SU-DHL-6 (cell line): Measurements from ENCODE around the gene C4BPB.
A peak's percentile ranks its signal among the peaks of the same experiment; 100 is the strongest.

Source experiments
- H2AFZ ChIP-seq: fragments of 200-600 bp; sonication (generic); 2 replicates; pipeline ENCODE4 v1.6.1; 2014; ENCODE audit warnings: low read depth, mild to moderate bottlenecking, moderate library complexity, mixed read lengths, antibody characterized with exemption, low read length; ENCODE audit not compliant: severe bottlenecking
- H3F3A ChIP-seq: fragments of 200-600 bp; shearing (Covaris generic); 2 replicates; pipeline ENCODE4 v1.6.0; 2016; ENCODE audit warnings: antibody characterized with exemption, mild to moderate bottlenecking; ENCODE audit not compliant: insufficient read depth
- H3K27ac ChIP-seq: fragments of 200-600 bp; sonication (generic); 2 replicates; pipeline ENCODE4 v1.5.1; 2016; ENCODE audit warnings: low read depth, mild to moderate bottlenecking, low read length, moderate library complexity, mixed read lengths
- H3K27me3 ChIP-seq: fragments of 200-600 bp; sonication (generic), shearing (Covaris generic); 2 replicates; pipeline ENCODE4 v1.6.0; 2014; ENCODE audit warnings: mild to moderate bottlenecking, low read length
- H3K36me3 ChIP-seq: fragments of 200-600 bp; sonication (generic); 2 replicates; pipeline ENCODE4 v1.6.1; 2014; ENCODE audit warnings: mild to moderate bottlenecking, low read length, mixed read lengths
- H3K4me2 ChIP-seq: fragments of 300-600, 200-600 bp; shearing (Covaris generic), sonication (generic); 2 replicates; pipeline ENCODE4 v1.6.0; 2014; ENCODE audit warnings: low read length, low read depth, mild to moderate bottlenecking; ENCODE audit not compliant: poor library complexity, severe bottlenecking
- H3K4me3 ChIP-seq: fragments of 200-600 bp; sonication (generic); 2 replicates; pipeline ENCODE4 v1.5.1; 2014; ENCODE audit warnings: antibody characterized with exemption, low read length, mild to moderate bottlenecking, mixed read lengths; ENCODE audit not compliant: insufficient read depth, poor library complexity, severe bottlenecking
- H3K79me2 ChIP-seq: fragments of 200-600 bp; sonication (generic); 2 replicates; pipeline ENCODE4 v1.6.1; 2014; ENCODE audit warnings: mild to moderate bottlenecking, low read length, moderate library complexity; ENCODE audit not compliant: insufficient read depth
- H3K9ac ChIP-seq: fragments of 200-600 bp; sonication (generic); 2 replicates; pipeline ENCODE4 v1.7.0; 2014; ENCODE audit warnings: mild to moderate bottlenecking, low read length
- H3K9me2 ChIP-seq: fragments of 200-600 bp; sonication (generic); replicated peaks from 2 replicates; pipeline ENCODE4 v1.6.1; 2014; ENCODE audit warnings: low read length; ENCODE audit not compliant: insufficient read depth
- H3K9me3 ChIP-seq: fragments of 200-600 bp; sonication (generic); 2 replicates; pipeline ENCODE4 v1.6.1; 2014; ENCODE audit warnings: low read length, mixed read lengths; ENCODE audit not compliant: insufficient read depth
- H4K20me1 ChIP-seq: fragments of 200-600 bp; sonication (generic); 2 replicates; pipeline ENCODE4 v1.6.1; 2014; ENCODE audit warnings: low read depth, mild to moderate bottlenecking, antibody characterized with exemption, low read length, moderate library complexity, mixed read lengths
- CTCF ChIP-seq: fragments of 200-600 bp; sonication (generic); IDR thresholded peaks from one replicate; pipeline ENCODE4 v1.5.1; 2017; ENCODE audit warnings: antibody characterized with exemption, mild to moderate bottlenecking, low read length, moderate library complexity; ENCODE audit not compliant: insufficient read depth, poor library complexity, severe bottlenecking
- EZH2phosphoT487 ChIP-seq: fragments of 200-600 bp; sonication (generic), shearing (Covaris generic); conservative IDR thresholded peaks from 2 replicates; pipeline ENCODE4 v1.6.1; 2018; ENCODE audit warnings: mild to moderate bottlenecking, antibody characterized with exemption, low read length, moderate library complexity, mixed read lengths

C4BPB gene

GRCh38 chr1:207077012-207077411, 11.6 kb upstream of the C4BPB start:
- H3K9ac ChIP-seq = no peak overlapping the region
- H3K79me2 ChIP-seq = no peaks in the 10 kb centered on the region
- H3K27ac ChIP-seq = no peak overlapping the region
- no peaks in the 10 kb centered on the region for H3K9me2 ChIP-seq
- no peak overlapping the region for H2AFZ ChIP-seq
- no peaks in the 10 kb centered on the region for H3F3A ChIP-seq
- no peak for TF ChIP-seq CTCF
- TF ChIP-seq EZH2phosphoT487 = no peak
- H3K9me3 ChIP-seq = no peaks in the 10 kb centered on the region
- H4K20me1 ChIP-seq = no peaks in the 10 kb centered on the region
- no peaks in the 10 kb centered on the region for H3K27me3 ChIP-seq
- no peak overlapping the region for H3K4me2 ChIP-seq
- H3K4me3 ChIP-seq = no peak overlapping the region
- no peaks in the 10 kb centered on the region for H3K36me3 ChIP-seq

- H3K9ac ChIP-seq = no peak overlapping the region
- TF ChIP-seq EZH2phosphoT487 = no peak
- TF ChIP-seq CTCF = peak; percentile 65
- H3K4me2 ChIP-seq = no peak overlapping the region
- no peaks in the 10 kb centered on the region for H3F3A ChIP-seq
- H2AFZ ChIP-seq = no peak overlapping the region
- no peak overlapping the region for H3K4me3 ChIP-seq
- H3K79me2 ChIP-seq = no peaks in the 10 kb centered on the region
- no peak overlapping the region for H3K27ac ChIP-seq
- H4K20me1 ChIP-seq = no peaks in the 10 kb centered on the region
- no peaks in the 10 kb centered on the region for H3K9me2 ChIP-seq
- H3K27me3 ChIP-seq = no peaks in the 10 kb centered on the region
- no peaks in the 10 kb centered on the region for H3K9me3 ChIP-seq
- no peaks in the 10 kb centered on the region for H3K36me3 ChIP-seq
Measured at GRCh38 chr1:207077470-207078377, 10.9 kb upstream of the C4BPB start.

- no peaks in the 10 kb centered on the region for H3K9me3 ChIP-seq
- no peak overlapping the region for H3K9ac ChIP-seq
- H3K36me3 ChIP-seq = no peaks in the 10 kb centered on the region
- H2AFZ ChIP-seq = no peak overlapping the region
- H3K4me3 ChIP-seq = no peak overlapping the region
- TF ChIP-seq CTCF = no peak
- TF ChIP-seq EZH2phosphoT487 = no peak
- no peaks in the 10 kb centered on the region for H3K27me3 ChIP-seq
- no peaks in the 10 kb centered on the region for H3K79me2 ChIP-seq
- H3K4me2 ChIP-seq = no peak overlapping the region
- H3K9me2 ChIP-seq = no peaks in the 10 kb centered on the region
- no peaks in the 10 kb centered on the region for H4K20me1 ChIP-seq
- no peaks in the 10 kb centered on the region for H3F3A ChIP-seq
- H3K27ac ChIP-seq = no peak overlapping the region
Measured at GRCh38 chr1:207078578-207079132, 10.0 kb upstream of the C4BPB start.
